HEK293 (cell line): ENCODE measurements around the gene CABP4.

ENCODE experiments used
- KLF16 ChIP-seq: fragments of 450-650 bp; formaldehyde crosslinking; IDR thresholded peaks from 2 replicates; pipeline ENCODE4 v1.5.1; 2017; ENCODE audit warnings: missing biosample characterization, missing genetic modification characterization
- KLF9 ChIP-seq: fragments of 450-650 bp; formaldehyde crosslinking; IDR thresholded peaks from 2 replicates; pipeline ENCODE4 v1.5.1; 2016; ENCODE audit warnings: missing biosample characterization, missing genetic modification characterization, low read depth
- OSR2 ChIP-seq: fragments of 450-650 bp; formaldehyde crosslinking; IDR thresholded peaks from 2 replicates; pipeline ENCODE4 v1.5.1; 2016; ENCODE audit warnings: missing biosample characterization, missing genetic modification characterization
- OVOL3 ChIP-seq: fragments of 450-650 bp; formaldehyde crosslinking; IDR thresholded peaks from 2 replicates; pipeline ENCODE4 v1.5.1; 2016; ENCODE audit warnings: missing biosample characterization, missing genetic modification characterization
- PRDM1 ChIP-seq: fragments of 450-650 bp; formaldehyde crosslinking; IDR thresholded peaks from 2 replicates; pipeline ENCODE4; 2016; ENCODE audit warnings: missing biosample characterization, missing genetic modification characterization
- REPIN1 ChIP-seq: fragments of 450-650 bp; formaldehyde crosslinking; IDR thresholded peaks from 2 replicates; pipeline ENCODE4 v1.5.1; 2017; ENCODE audit warnings: missing biosample characterization, missing genetic modification characterization, low read depth
- SP7 ChIP-seq: fragments of 450-650 bp; formaldehyde crosslinking; IDR thresholded peaks from 2 replicates; pipeline ENCODE4 v1.5.1; 2016; ENCODE audit warnings: missing biosample characterization, missing genetic modification characterization
- YY1 ChIP-seq: fragments of 450-650 bp; formaldehyde crosslinking; IDR thresholded peaks from 2 replicates; pipeline ENCODE4 v1.5.1; 2018; ENCODE audit warnings: missing biosample characterization, missing genetic modification characterization
- ZBTB17 ChIP-seq: fragments of 450-650 bp; formaldehyde crosslinking; IDR thresholded peaks from 2 replicates; pipeline ENCODE4 v1.5.1; 2016; ENCODE audit warnings: missing biosample characterization, missing genetic modification characterization
- ZBTB8A ChIP-seq: fragments of 450-650 bp; formaldehyde crosslinking; IDR thresholded peaks from 2 replicates; pipeline ENCODE4 v1.5.1; 2016; ENCODE audit warnings: missing biosample characterization, missing genetic modification characterization
- ZFP37 ChIP-seq: fragments of 450-650 bp; formaldehyde crosslinking; IDR thresholded peaks from 2 replicates; pipeline ENCODE4 v1.5.1; 2016; ENCODE audit warnings: missing biosample characterization, missing genetic modification characterization
- ZNF10 ChIP-seq: fragments of 450-650 bp; formaldehyde crosslinking; IDR thresholded peaks from 2 replicates; pipeline ENCODE4 v1.5.1; 2017; ENCODE audit warnings: missing biosample characterization, missing genetic modification characterization
- ZNF335 ChIP-seq: fragments of 450-650 bp; formaldehyde crosslinking; conservative IDR thresholded peaks from 2 replicates; pipeline ENCODE4 v1.5.1; 2016; ENCODE audit warnings: missing biosample characterization, missing genetic modification characterization
- ZNF350 ChIP-seq: fragments of 450-650 bp; formaldehyde crosslinking; IDR thresholded peaks from 2 replicates; pipeline ENCODE4 v1.5.0; 2017; ENCODE audit warnings: missing biosample characterization, mild to moderate bottlenecking, missing genetic modification characterization
- ZNF394 ChIP-seq: fragments of 450-650 bp; formaldehyde crosslinking; IDR thresholded peaks from 2 replicates; pipeline ENCODE4 v1.5.1; 2016; ENCODE audit warnings: missing biosample characterization, missing genetic modification characterization, mild to moderate bottlenecking, moderate library complexity, borderline replicate concordance
- ZNF514 ChIP-seq: fragments of 450-650 bp; formaldehyde crosslinking; IDR thresholded peaks from 2 replicates; pipeline ENCODE4 v1.5.1; 2016; ENCODE audit warnings: missing biosample characterization, missing genetic modification characterization
- ZNF560 ChIP-seq: fragments of 450-650 bp; formaldehyde crosslinking; IDR thresholded peaks from 2 replicates; pipeline ENCODE4 v1.5.1; 2017; ENCODE audit warnings: missing biosample characterization, missing genetic modification characterization, borderline replicate concordance
- ZNF561 ChIP-seq: fragments of 450-650 bp; IDR thresholded peaks from 2 replicates; pipeline ENCODE4 v1.5.1; 2018; ENCODE audit warnings: missing biosample characterization, missing genetic modification characterization, borderline replicate concordance
- ZNF670 ChIP-seq: fragments of 450-650 bp; formaldehyde crosslinking; IDR thresholded peaks from 2 replicates; pipeline ENCODE4 v1.5.1; 2016; ENCODE audit warnings: missing biosample characterization, missing genetic modification characterization, low read depth
- ZNF76 ChIP-seq: fragments of 450-650 bp; formaldehyde crosslinking; IDR thresholded peaks from 2 replicates; pipeline ENCODE4; 2016; ENCODE audit warnings: low read depth, missing biosample characterization, missing genetic modification characterization, borderline replicate concordance
- TF ChIP-seq, protein P1 (sequence below): fragments of 450-650 bp; formaldehyde crosslinking; IDR thresholded peaks from 2 replicates; pipeline ENCODE4 v1.5.1; 2017; ENCODE audit warnings: missing biosample characterization, mild to moderate bottlenecking, missing genetic modification characterization, moderate library complexity
- TF ChIP-seq, protein P2 (sequence below): fragments of 450-650 bp; formaldehyde crosslinking; IDR thresholded peaks from 2 replicates; pipeline ENCODE4 v1.5.1; 2016; ENCODE audit warnings: missing biosample characterization, missing genetic modification characterization
- TF ChIP-seq, protein P3 (sequence below): fragments of 450-650 bp; formaldehyde crosslinking; conservative IDR thresholded peaks from 2 replicates; pipeline ENCODE4 v1.5.1; 2016; ENCODE audit warnings: low read depth, missing biosample characterization, missing genetic modification characterization
- TF ChIP-seq, protein P4 (sequence below): fragments of 450-650 bp; formaldehyde crosslinking; IDR thresholded peaks from 2 replicates; pipeline ENCODE4 v1.5.1; 2016; ENCODE audit warnings: missing biosample characterization, missing genetic modification characterization
- TF ChIP-seq, protein P5 (sequence below): fragments of 450-650 bp; formaldehyde crosslinking; optimal IDR thresholded peaks from 2 replicates; pipeline ENCODE3; 2016; ENCODE audit warnings: missing biosample characterization, mild to moderate bottlenecking, missing genetic modification characterization
- TF ChIP-seq, protein P6 (sequence below): fragments of 450-650 bp; formaldehyde crosslinking; IDR thresholded peaks from 2 replicates; pipeline ENCODE4 v1.5.1; 2017; ENCODE audit warnings: missing biosample characterization, missing genetic modification characterization
- TF ChIP-seq, protein P7 (sequence below): fragments of 450-650 bp; formaldehyde crosslinking; IDR thresholded peaks from 2 replicates; pipeline ENCODE4 v1.5.1; 2016; ENCODE audit warnings: missing biosample characterization, missing genetic modification characterization

CABP4 gene

DNA sequence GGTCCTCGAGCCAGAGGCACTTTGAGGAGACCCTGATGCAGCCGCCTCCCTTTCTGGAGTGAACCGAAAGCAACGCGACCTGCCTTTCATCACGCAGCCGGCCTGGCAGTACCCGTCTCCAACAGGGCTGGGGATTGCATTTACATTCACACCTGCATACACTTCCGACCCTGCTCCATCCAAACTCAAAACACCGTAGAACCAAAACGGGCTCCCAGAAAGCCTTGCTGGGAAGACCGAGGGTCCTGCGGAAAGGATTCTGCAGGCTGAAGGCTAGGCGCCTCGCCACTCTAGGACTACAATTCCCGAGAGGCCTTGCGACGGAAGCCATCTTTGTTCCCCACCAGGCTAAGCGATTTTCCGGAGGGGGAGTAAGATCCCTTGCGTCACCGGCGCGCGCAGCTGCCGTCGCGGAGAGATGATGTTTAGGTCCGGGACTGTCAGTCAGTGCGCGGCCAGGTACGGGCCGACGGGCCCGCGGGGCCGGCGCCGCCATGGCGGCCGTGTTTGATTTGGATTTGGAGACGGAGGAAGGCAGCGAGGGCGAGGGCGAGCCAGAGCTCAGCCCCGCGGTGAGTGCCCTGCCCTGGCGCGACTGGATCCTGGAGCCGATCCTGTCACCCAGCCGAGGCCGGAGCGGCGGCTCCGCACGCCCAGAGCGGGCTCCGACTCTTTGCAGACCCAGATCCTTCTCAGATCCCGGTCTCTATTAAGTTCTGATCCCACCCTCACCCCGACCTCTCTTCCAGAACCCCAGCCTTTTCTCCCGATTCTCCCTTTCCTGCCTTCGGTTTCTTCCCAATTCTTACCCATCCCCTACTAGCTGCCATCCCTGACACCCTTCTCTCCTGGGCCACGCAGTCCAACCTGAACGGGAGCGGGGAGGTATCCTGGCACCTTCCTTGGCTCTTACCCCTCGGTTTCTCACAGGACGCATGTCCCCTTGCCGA, 26.8 kb upstream of the CABP4 start, which contains the start of gene RPS6KB2 (continued):
- TF ChIP-seq, protein P1, sequence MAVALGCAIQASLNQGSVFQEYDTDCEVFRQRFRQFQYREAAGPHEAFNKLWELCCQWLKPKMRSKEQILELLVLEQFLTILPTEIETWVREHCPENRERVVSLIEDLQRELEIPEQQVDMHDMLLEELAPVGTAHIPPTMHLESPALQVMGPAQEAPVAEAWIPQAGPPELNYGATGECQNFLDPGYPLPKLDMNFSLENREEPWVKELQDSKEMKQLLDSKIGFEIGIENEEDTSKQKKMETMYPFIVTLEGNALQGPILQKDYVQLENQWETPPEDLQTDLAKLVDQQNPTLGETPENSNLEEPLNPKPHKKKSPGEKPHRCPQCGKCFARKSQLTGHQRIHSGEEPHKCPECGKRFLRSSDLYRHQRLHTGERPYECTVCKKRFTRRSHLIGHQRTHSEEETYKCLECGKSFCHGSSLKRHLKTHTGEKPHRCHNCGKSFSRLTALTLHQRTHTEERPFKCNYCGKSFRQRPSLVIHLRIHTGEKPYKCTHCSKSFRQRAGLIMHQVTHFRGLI (tag by site-specific recombination) = no peak
- TF ChIP-seq ZBTB17 (tag by site-specific recombination) (peak; percentile 97), YY1 (peak; percentile 92), ZNF514 (no peak), OVOL3 (tag by site-specific recombination) (no peak), ZNF335 (tag by site-specific recombination) (peak; percentile 100), ZNF560 (tag by site-specific recombination) (no peak), ZNF670 (no peak), REPIN1 (tag by site-specific recombination) (no peak), OSR2 (tag by site-specific recombination) (no peak), KLF9 (tag by site-specific recombination) (0 out of 2 replicates have a peak, but pooled peaks have one; percentile 41), ZNF394 (0 out of 2 replicates have a peak, but pooled peaks have one; percentile 35), ZNF10 (tag by site-specific recombination) (no peak), ZBTB8A (tag by site-specific recombination) (0 out of 2 replicates have a peak, but pooled peaks have one; percentile 17), SP7 (tag by site-specific recombination) (peak; percentile 59), ZNF76 (tag by site-specific recombination) (peak; percentile 98), KLF16 (peak; percentile 69; the same call in 1 of the 2 replicates), ZFP37 (tag by site-specific recombination) (no peak), ZNF561 (tag by site-specific recombination) (no peak), PRDM1 (tag by site-specific recombination) (no peak), ZNF350 (no peak)
- TF ChIP-seq, protein P2, sequence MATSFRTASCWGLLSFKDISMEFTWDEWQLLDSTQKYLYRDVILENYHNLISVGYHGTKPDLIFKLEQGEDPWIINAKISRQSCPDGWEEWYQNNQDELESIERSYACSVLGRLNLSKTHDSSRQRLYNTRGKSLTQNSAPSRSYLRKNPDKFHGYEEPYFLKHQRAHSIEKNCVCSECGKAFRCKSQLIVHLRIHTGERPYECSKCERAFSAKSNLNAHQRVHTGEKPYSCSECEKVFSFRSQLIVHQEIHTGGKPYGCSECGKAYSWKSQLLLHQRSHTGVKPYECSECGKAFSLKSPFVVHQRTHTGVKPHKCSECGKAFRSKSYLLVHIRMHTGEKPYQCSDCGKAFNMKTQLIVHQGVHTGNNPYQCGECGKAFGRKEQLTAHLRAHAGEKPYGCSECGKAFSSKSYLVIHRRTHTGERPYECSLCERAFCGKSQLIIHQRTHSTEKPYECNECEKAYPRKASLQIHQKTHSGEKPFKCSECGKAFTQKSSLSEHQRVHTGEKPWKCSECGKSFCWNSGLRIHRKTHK (tag by site-specific recombination) = no peak
- TF ChIP-seq, protein P3, sequence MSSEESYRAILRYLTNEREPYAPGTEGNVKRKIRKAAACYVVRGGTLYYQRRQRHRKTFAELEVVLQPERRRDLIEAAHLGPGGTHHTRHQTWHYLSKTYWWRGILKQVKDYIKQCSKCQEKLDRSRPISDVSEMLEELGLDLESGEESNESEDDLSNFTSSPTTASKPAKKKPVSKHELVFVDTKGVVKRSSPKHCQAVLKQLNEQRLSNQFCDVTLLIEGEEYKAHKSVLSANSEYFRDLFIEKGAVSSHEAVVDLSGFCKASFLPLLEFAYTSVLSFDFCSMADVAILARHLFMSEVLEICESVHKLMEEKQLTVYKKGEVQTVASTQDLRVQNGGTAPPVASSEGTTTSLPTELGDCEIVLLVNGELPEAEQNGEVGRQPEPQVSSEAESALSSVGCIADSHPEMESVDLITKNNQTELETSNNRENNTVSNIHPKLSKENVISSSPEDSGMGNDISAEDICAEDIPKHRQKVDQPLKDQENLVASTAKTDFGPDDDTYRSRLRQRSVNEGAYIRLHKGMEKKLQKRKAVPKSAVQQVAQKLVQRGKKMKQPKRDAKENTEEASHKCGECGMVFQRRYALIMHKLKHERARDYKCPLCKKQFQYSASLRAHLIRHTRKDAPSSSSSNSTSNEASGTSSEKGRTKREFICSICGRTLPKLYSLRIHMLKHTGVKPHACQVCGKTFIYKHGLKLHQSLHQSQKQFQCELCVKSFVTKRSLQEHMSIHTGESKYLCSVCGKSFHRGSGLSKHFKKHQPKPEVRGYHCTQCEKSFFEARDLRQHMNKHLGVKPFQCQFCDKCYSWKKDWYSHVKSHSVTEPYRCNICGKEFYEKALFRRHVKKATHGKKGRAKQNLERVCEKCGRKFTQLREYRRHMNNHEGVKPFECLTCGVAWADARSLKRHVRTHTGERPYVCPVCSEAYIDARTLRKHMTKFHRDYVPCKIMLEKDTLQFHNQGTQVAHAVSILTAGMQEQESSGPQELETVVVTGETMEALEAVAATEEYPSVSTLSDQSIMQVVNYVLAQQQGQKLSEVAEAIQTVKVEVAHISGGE (tag by site-specific recombination) = peak; percentile 50; the same call in 1 of the 2 replicates
- TF ChIP-seq, protein P4, sequence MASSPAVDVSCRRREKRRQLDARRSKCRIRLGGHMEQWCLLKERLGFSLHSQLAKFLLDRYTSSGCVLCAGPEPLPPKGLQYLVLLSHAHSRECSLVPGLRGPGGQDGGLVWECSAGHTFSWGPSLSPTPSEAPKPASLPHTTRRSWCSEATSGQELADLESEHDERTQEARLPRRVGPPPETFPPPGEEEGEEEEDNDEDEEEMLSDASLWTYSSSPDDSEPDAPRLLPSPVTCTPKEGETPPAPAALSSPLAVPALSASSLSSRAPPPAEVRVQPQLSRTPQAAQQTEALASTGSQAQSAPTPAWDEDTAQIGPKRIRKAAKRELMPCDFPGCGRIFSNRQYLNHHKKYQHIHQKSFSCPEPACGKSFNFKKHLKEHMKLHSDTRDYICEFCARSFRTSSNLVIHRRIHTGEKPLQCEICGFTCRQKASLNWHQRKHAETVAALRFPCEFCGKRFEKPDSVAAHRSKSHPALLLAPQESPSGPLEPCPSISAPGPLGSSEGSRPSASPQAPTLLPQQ (tag by site-specific recombination) = no peak
- TF ChIP-seq, protein P5, sequence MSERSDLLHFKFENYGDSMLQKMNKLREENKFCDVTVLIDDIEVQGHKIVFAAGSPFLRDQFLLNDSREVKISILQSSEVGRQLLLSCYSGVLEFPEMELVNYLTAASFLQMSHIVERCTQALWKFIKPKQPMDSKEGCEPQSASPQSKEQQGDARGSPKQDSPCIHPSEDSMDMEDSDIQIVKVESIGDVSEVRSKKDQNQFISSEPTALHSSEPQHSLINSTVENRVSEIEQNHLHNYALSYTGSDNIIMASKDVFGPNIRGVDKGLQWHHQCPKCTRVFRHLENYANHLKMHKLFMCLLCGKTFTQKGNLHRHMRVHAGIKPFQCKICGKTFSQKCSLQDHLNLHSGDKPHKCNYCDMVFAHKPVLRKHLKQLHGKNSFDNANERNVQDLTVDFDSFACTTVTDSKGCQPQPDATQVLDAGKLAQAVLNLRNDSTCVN (tag by site-specific recombination) = peak; percentile 94
- TF ChIP-seq, protein P6, sequence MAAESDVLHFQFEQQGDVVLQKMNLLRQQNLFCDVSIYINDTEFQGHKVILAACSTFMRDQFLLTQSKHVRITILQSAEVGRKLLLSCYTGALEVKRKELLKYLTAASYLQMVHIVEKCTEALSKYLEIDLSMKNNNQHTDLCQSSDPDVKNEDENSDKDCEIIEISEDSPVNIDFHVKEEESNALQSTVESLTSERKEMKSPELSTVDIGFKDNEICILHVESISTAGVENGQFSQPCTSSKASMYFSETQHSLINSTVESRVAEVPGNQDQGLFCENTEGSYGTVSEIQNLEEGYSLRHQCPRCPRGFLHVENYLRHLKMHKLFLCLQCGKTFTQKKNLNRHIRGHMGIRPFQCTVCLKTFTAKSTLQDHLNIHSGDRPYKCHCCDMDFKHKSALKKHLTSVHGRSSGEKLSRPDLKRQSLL (tag by site-specific recombination) = 0 out of 2 replicates have a peak, but pooled peaks have one; percentile 13
- TF ChIP-seq, protein P7, sequence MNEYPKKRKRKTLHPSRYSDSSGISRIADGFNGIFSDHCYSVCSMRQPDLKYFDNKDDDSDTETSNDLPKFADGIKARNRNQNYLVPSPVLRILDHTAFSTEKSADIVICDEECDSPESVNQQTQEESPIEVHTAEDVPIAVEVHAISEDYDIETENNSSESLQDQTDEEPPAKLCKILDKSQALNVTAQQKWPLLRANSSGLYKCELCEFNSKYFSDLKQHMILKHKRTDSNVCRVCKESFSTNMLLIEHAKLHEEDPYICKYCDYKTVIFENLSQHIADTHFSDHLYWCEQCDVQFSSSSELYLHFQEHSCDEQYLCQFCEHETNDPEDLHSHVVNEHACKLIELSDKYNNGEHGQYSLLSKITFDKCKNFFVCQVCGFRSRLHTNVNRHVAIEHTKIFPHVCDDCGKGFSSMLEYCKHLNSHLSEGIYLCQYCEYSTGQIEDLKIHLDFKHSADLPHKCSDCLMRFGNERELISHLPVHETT (tag by site-specific recombination) = peak; percentile 60; the same call in 1 of the 2 replicates
